ENCODE results near the gene PLOD1. TPM values are rescaled to one million over a fixed set of nuclear protein-coding genes. Genes with fewer than 3 reads are reported as not detected.
"Not testable (repeated sequence)": the region's sequence is repeated elsewhere in the genome, so short reads cannot be mapped to it uniquely, and the experiment has no call there.

Gene PLOD1
- total RNA-seq, 1 donor from 2014 or later, result 680 TPM

- DNase-seq (ENCODE audit: extremely low read depth, low read depth, low spot score), result no peak
Observed at GRCh38 chr1:11912000-11912399, 22.5 kb upstream of the PLOD1 start.

- DNase-seq (ENCODE audit: extremely low read depth, low read depth, low spot score), result not testable (repeated sequence)
Observed at GRCh38 chr1:11912482-11913216, 21.9 kb upstream of the PLOD1 start.

- no peak for DNase-seq (ENCODE audit: extremely low read depth, low read depth, low spot score)
Observed at GRCh38 chr1:11913291-11913690, 21.2 kb upstream of the PLOD1 start.

- no peak for DNase-seq (ENCODE audit: extremely low read depth, low read depth, low spot score)
Observed at GRCh38 chr1:11914024-11914423, 20.5 kb upstream of the PLOD1 start.

- DNase-seq (ENCODE audit: extremely low read depth, low read depth, low spot score), result no peak
Observed at GRCh38 chr1:11918799-11919519, 15.6 kb upstream of the PLOD1 start.

- no peak for DNase-seq (ENCODE audit: extremely low read depth, low read depth, low spot score)
Observed at GRCh38 chr1:11919621-11920020, 14.9 kb upstream of the PLOD1 start.

- no peak for DNase-seq (ENCODE audit: extremely low read depth, low read depth, low spot score)
Observed at GRCh38 chr1:11920239-11920903, 14.1 kb upstream of the PLOD1 start.

GRCh38 chr1:11921022-11921421, 13.5 kb upstream of the PLOD1 start:
- DNase-seq (ENCODE audit: extremely low read depth, low read depth, low spot score), result no peak

GRCh38 chr1:11923069-11923826, 11.3 kb upstream of the PLOD1 start:
- no peak for DNase-seq (ENCODE audit: extremely low read depth, low read depth, low spot score)

GRCh38 chr1:11923827-11924113, 10.7 kb upstream of the PLOD1 start:
- no peak for DNase-seq (ENCODE audit: extremely low read depth, low read depth, low spot score)

- DNase-seq (ENCODE audit: extremely low read depth, low read depth, low spot score), result no peak
Observed at GRCh38 chr1:11924334-11925195, 10.0 kb upstream of the PLOD1 start.

GRCh38 chr1:11925196-11925937, 9.2 kb upstream of the PLOD1 start:
- DNase-seq (ENCODE audit: extremely low read depth, low read depth, low spot score), result not testable (repeated sequence)

- DNase-seq (ENCODE audit: extremely low read depth, low read depth, low spot score), result no peak
Observed at GRCh38 chr1:11925938-11926292, 8.6 kb upstream of the PLOD1 start.

GRCh38 chr1:11927866-11928592, 6.5 kb upstream of the PLOD1 start:
- DNase-seq (ENCODE audit: extremely low read depth, low read depth, low spot score), result no peak

- no peak for DNase-seq (ENCODE audit: extremely low read depth, low read depth, low spot score)
Observed at GRCh38 chr1:11929849-11930248, 4.7 kb upstream of the PLOD1 start.

- no peak for DNase-seq (ENCODE audit: extremely low read depth, low read depth, low spot score)
Observed at GRCh38 chr1:11930571-11931445, 3.7 kb upstream of the PLOD1 start.

GRCh38 chr1:11931845-11932244, 2.7 kb upstream of the PLOD1 start:
- DNase-seq (ENCODE audit: extremely low read depth, low read depth, low spot score), result no peak

GRCh38 chr1:11935057-11935412, 518 bp downstream of the PLOD1 start:
- no peak for DNase-seq (ENCODE audit: extremely low read depth, low read depth, low spot score)

All from glomerular endothelial cell (primary cell).